RWPE2 (cell line): Measurements from ENCODE around the gene C1orf226.
"Not testable (repeated sequence)": the region's sequence is repeated elsewhere in the genome, so short reads cannot be mapped to it uniquely, and the experiment has no call there.

Experiments
- ATAC-seq: fragments of 200-7000 bp; cut with Tn5 transposase; 3 replicates; pipeline ENCODE4 v1.9.1; 2021; ENCODE audit warnings: low read depth
- DNase-seq: peaks from one replicate; pipeline ENCODE4 v3.0.0-alpha.2; 2020; ENCODE audit warnings: low spot score
- H3K27ac ChIP-seq: fragments of 450-650 bp; 2 replicates; pipeline ENCODE4 v1.5.1; 2017; ENCODE audit warnings: mild to moderate bottlenecking; ENCODE audit not compliant: poor library complexity, severe bottlenecking
- H3K27me3 ChIP-seq: fragments of 250-450 bp; sonication (Bioruptor Pico); 2 replicates; pipeline ENCODE4 v1.5.1; 2021; ENCODE audit warnings: mild to moderate bottlenecking, moderate library complexity; ENCODE audit not compliant: insufficient read depth, poor library complexity, severe bottlenecking
- H3K36me3 ChIP-seq: fragments of 250-450 bp; sonication (Bioruptor Pico); 2 replicates; pipeline ENCODE4 v1.5.1; 2020; ENCODE audit warnings: low read depth, mild to moderate bottlenecking, moderate library complexity
- H3K4me1 ChIP-seq: fragments of 250-450 bp; sonication (Bioruptor Pico); 2 replicates; pipeline ENCODE4 v1.5.1; 2021; ENCODE audit warnings: mild to moderate bottlenecking, moderate library complexity; ENCODE audit not compliant: insufficient read depth, poor library complexity, severe bottlenecking
- H3K4me3 ChIP-seq: fragments of 250-450 bp; sonication (Bioruptor Pico); 2 replicates; pipeline ENCODE4 v1.5.1; 2021; ENCODE audit warnings: mild to moderate bottlenecking, moderate library complexity; ENCODE audit not compliant: severe bottlenecking
- H3K9me3 ChIP-seq: fragments of 250-450 bp; sonication (Bioruptor Pico); 2 replicates; pipeline ENCODE4 v1.5.1; 2021; ENCODE audit warnings: mild to moderate bottlenecking, moderate library complexity; ENCODE audit not compliant: severe bottlenecking
- CTCF ChIP-seq: fragments of 450-650 bp; IDR thresholded peaks from one replicate; pipeline ENCODE4 v1.5.1; 2017; ENCODE audit warnings: mild to moderate bottlenecking, moderate library complexity; ENCODE audit not compliant: poor library complexity, severe bottlenecking

C1orf226 gene

DNA sequence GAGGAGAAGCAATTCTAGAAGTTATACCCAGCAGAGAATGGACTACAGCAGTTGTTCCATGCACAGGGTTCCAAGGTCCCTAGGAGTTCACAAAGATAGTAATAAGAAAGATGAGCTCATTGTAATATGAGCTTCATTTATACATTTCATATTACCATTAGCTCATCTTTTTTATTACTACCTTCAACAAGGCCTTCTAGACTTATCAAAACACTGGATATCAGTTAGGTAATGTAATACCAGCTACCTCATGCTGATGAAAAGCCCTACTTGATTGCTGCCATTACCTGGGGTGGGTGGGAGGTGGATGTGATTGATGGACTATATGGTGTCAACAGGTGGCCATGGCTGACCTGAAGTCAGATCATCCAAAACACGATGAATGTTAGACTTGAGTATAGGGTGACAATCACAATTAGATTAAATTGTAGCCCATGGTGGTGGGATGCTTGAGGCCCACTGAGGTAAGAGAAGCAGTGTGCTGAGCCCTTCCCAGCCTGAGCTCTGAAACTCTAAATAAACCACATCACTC lies 39.0 kb upstream of the C1orf226 start:
- no peaks in the 10 kb centered on the region for H3K4me1 ChIP-seq
- TF ChIP-seq CTCF: no peak
- H3K27ac ChIP-seq: no peak overlapping the region
- ATAC-seq (no peak), DNase-seq (no peak)
- no peaks in the 10 kb centered on the region for H3K36me3 ChIP-seq
- H3K9me3 ChIP-seq: no peaks in the 10 kb centered on the region
- H3K4me3 ChIP-seq: no peak overlapping the region
- H3K27me3 ChIP-seq: no peaks in the 10 kb centered on the region

GRCh38 chr1:162343470-162343869 lies 38.1 kb upstream of the C1orf226 start:
- no peaks in the 10 kb centered on the region for H3K9me3 ChIP-seq
- no peak for TF ChIP-seq CTCF
- no peak overlapping the region for H3K27ac ChIP-seq
- H3K4me1 ChIP-seq: no peaks in the 10 kb centered on the region
- no peaks in the 10 kb centered on the region for H3K36me3 ChIP-seq
- DNase-seq (no peak), ATAC-seq (no peak)
- no peaks in the 10 kb centered on the region for H3K27me3 ChIP-seq
- H3K4me3 ChIP-seq: no peak overlapping the region

DNA sequence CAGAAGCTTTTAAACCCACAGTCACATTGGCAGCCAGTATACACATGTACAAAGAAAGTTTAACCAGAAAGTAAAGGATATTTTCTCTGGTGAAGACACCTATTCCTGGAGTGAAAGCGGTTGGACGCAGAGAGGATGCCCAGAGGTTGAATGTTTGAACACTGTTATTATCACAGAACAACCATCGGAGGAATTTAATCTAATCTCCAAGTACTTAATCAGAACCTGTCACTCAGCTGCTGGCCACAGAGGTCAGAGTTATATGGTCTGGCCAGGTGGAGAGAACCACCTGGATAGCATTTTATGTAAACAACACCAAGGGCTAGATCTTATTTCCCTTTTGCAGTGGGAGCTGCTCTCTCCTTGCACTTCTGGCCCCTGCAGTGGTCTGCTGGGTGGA lies 34.2 kb upstream of the C1orf226 start:
- no peak overlapping the region for H3K27ac ChIP-seq
- no peaks in the 10 kb centered on the region for H3K9me3 ChIP-seq
- ATAC-seq (no peak), DNase-seq (no peak)
- H3K4me1 ChIP-seq: peaks cover 15% of the 10 kb centered on the region
- H3K4me3 ChIP-seq: no peak overlapping the region
- no peak for TF ChIP-seq CTCF
- H3K36me3 ChIP-seq: no peaks in the 10 kb centered on the region
- H3K27me3 ChIP-seq: no peaks in the 10 kb centered on the region

DNA sequence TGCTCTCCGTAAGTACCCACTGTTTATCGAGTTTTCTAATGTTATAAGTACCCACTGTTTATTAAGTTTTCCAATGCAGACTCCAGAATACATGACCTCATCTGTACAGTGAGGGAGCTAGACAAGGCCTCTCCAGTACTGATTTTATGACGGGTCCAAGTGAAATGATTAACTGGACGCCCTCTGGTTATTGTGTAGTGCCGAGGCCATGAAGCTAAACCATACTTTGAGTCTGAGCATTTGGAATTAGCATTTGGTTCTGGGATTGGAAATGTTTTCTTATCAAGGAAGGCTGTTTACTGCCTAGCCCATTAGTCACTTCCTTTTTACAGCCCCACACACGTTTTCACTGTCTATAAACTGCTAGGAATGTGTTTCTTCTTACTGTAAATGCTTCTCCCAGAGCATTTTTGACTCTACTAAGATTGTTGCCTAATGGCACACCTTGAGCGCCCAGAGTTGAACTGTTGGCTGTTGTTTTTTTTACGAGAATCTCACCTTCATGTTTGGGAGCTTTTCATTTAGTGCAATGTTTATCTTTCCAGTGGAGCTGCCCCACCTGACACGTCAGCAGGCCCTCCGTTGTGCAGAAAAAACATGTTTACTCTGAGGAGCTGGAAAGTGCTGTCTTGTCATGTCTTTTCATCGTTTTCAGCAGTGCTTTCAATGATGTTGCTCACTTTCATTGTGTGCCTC lies 31.7 kb upstream of the C1orf226 start:
- ATAC-seq: peak; percentile 95
- no peaks in the 10 kb centered on the region for H3K9me3 ChIP-seq
- H3K4me1 ChIP-seq: peaks cover 15% of the 10 kb centered on the region
- no peak overlapping the region for H3K4me3 ChIP-seq
- H3K36me3 ChIP-seq: no peaks in the 10 kb centered on the region
- H3K27ac ChIP-seq: peak overlapping the region; percentile 97
- no peak for DNase-seq
- TF ChIP-seq CTCF: no peak
- no peaks in the 10 kb centered on the region for H3K27me3 ChIP-seq

DNA sequence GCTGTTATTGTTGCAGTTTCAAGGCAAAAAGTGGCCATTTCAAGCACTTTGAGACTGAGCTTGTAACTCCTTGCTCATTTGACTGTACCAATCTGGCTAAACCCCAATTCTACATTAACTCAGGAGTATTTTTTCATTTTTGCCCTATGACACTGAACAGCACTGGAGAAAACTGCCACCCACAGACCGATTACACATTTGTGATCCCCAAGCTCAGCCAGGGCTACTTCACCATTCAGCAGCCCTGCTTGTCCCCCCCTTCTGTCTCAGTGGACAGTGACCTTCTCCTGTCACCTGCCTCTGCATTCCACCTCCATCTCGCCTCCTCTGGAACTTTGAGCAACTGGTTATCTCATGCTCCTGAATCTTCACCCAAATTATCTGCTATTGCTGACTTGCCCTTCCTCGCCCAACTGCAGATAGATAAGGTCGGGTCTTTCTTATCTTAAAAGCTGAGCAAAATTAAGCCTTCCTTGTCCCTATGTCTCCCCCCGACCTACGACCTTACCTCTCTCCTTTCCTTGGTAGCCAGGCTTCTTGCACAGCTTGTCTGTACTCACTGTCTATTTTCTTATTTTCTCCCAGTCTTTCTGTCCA lies 30.2 kb upstream of the C1orf226 start:
- no peak for TF ChIP-seq CTCF
- ATAC-seq: no peak
- no peak overlapping the region for H3K4me3 ChIP-seq
- H3K4me1 ChIP-seq: peaks cover 15% of the 10 kb centered on the region
- H3K27ac ChIP-seq: peak overlapping the region; percentile 97
- no peaks in the 10 kb centered on the region for H3K9me3 ChIP-seq
- no peaks in the 10 kb centered on the region for H3K27me3 ChIP-seq
- H3K36me3 ChIP-seq: no peaks in the 10 kb centered on the region
- DNase-seq: no peak

GRCh38 chr1:162351874-162352273 lies 29.7 kb upstream of the C1orf226 start:
- DNase-seq, H3K9me3 ChIP-seq, H3K27me3 ChIP-seq, H3K27ac ChIP-seq, ATAC-seq, H3K36me3 ChIP-seq, H3K4me3 ChIP-seq: not testable (repeated sequence)
- H3K4me1 ChIP-seq: peaks cover 15% of the 10 kb centered on the region
